H1 (cell line): ENCODE results near the gene PDIA5. TPM values are rescaled to one million over a fixed set of nuclear protein-coding genes. Genes with fewer than 3 reads are reported as not detected.

ENCODE experiments used
- CTCF ChIA-PET: fragments of 300-600 bp; sonication (Branson Sonifier 250); formaldehyde crosslinking; loops from one replicate; lab custom pipeline; 2021; ENCODE audit not compliant: partially characterized antibody; lab: Charles Lee
- POLR2A ChIA-PET: fragments of 300-600 bp; sonication (Branson Sonifier 250); formaldehyde crosslinking; loops from one replicate; lab custom pipeline; 2021; ENCODE audit warnings: inconsistent platforms; ENCODE audit not compliant: partially characterized antibody; lab: Charles Lee
- DNase-seq, 2 experiments: peaks; one replicate each; pipeline versions ENCODE4 v3.0.0 to v3.0.0-alpha.2; 2010 to 2022; ENCODE audit warnings: low spot score in 2 of 2, low read depth in 1 of 2, mixed read lengths in 1 of 2
- FAIRE-seq: peaks from 2 replicates; lab custom pipeline; 2011; peaks lifted over from hg19 to GRCh38; lab: Jason Lieb, UNC
- H2AFZ ChIP-seq: 2 replicates; pipeline ENCODE4 v1.8.1; 2012; ENCODE audit warnings: low read length, inconsistent platforms
- H2AK5ac ChIP-seq: 2 replicates; pipeline ENCODE4 v1.6.1; 2013; ENCODE audit warnings: low read depth, low read length
- H2BK120ac ChIP-seq: replicated peaks from 2 replicates; pipeline ENCODE3; 2013; ENCODE audit warnings: low read depth, low read length, inconsistent platforms
- H2BK12ac ChIP-seq: 2 replicates; pipeline ENCODE4 v1.6.1; 2013; ENCODE audit warnings: low read depth, low read length
- H2BK15ac ChIP-seq: 2 replicates; pipeline ENCODE4 v1.6.1; 2013; ENCODE audit warnings: low read length
- H2BK20ac ChIP-seq: 2 replicates; pipeline ENCODE4 v1.6.1; 2013; ENCODE audit warnings: low read length
- H2BK5ac ChIP-seq: 2 replicates; pipeline ENCODE4 v1.6.1; 2013; ENCODE audit warnings: low read depth, low read length
- H3K14ac ChIP-seq: 2 replicates; pipeline ENCODE4 v1.6.1; 2013; ENCODE audit warnings: inconsistent platforms; ENCODE audit not compliant: insufficient read length
- H3K18ac ChIP-seq: 2 replicates; pipeline ENCODE4 v1.6.1; 2013; ENCODE audit warnings: low read length; ENCODE audit errors: extremely low read depth
- H3K23ac ChIP-seq: 2 replicates; pipeline ENCODE4 v1.6.1; 2013; ENCODE audit warnings: inconsistent platforms; ENCODE audit not compliant: insufficient read length
- H3K23me2 ChIP-seq: 2 replicates; pipeline ENCODE4 v1.6.1; 2013; ENCODE audit warnings: low read depth, low read length
- H3K27ac ChIP-seq: 2 replicates; pipeline ENCODE4 v1.6.1; 2011; ENCODE audit warnings: low read depth, low read length, inconsistent platforms
- H3K27me3 ChIP-seq, 4 experiments: replicated peaks in 1 of 4; 1 replicate in 1 of 4; 2 replicates in 3 of 4; pipeline versions ENCODE4 v1.6.1 to v1.8.1; 2011 to 2013; ENCODE audit warnings: low read length in 3 of 4, mild to moderate bottlenecking in 3 of 4, inconsistent platforms in 2 of 4, mixed read lengths in 2 of 4, moderate library complexity in 1 of 4; ENCODE audit not compliant: control insufficient read depth in 3 of 4, insufficient read depth in 3 of 4; ENCODE audit errors: extremely low read depth in 1 of 4
- H3K36me3 ChIP-seq, 4 experiments: 2 replicates each; pipeline versions ENCODE4 v1.6.1 to v1.8.1; 2011 to 2013; ENCODE audit warnings: mild to moderate bottlenecking in 4 of 4, low read length in 3 of 4, moderate library complexity in 2 of 4, control low read depth in 1 of 4, inconsistent platforms in 1 of 4; ENCODE audit not compliant: insufficient read depth in 4 of 4, control insufficient read depth in 2 of 4
- H3K4ac ChIP-seq: replicated peaks from 2 replicates; pipeline ENCODE3; 2013; ENCODE audit warnings: low read length, low read depth, mixed read lengths, inconsistent platforms; ENCODE audit not compliant: insufficient read length
- H3K4me1 ChIP-seq, 4 experiments: replicated peaks in 1 of 4; 1 replicate in 1 of 4; 2 replicates in 3 of 4; pipeline versions ENCODE4 v1.6.1 to v1.8.1; 2011 to 2013; ENCODE audit warnings: low read length in 3 of 4, inconsistent platforms in 2 of 4, mixed read lengths in 1 of 4; ENCODE audit not compliant: insufficient read depth in 4 of 4, control insufficient read depth in 3 of 4
- H3K4me2 ChIP-seq, 2 experiments: 2 replicates each; pipeline versions ENCODE4 v1.6.1 to v1.8.1; 2011 to 2013; ENCODE audit warnings: low read depth in 2 of 2, low read length in 2 of 2, control low read depth in 1 of 2, inconsistent platforms in 1 of 2, mild to moderate bottlenecking in 1 of 2; ENCODE audit not compliant: insufficient read depth in 1 of 2
- H3K4me3 ChIP-seq, 4 experiments: fragments of 200-600, 300-600 bp in 1 of 4; sonication (generic), shearing (Covaris generic), sonication (Bioruptor Twin) in 1 of 4; 2 replicates each; pipeline versions ENCODE4 v1.5.1 to v1.8.1; 2011 to 2016; ENCODE audit warnings: low read length in 4 of 4, low read depth in 3 of 4, control low read depth in 2 of 4, inconsistent platforms in 2 of 4, mild to moderate bottlenecking in 2 of 4, mixed read lengths in 1 of 4, moderate library complexity in 1 of 4; ENCODE audit not compliant: insufficient read depth in 2 of 4; ENCODE audit errors: extremely low read depth in 1 of 4
- H3K56ac ChIP-seq: replicated peaks from 2 replicates; pipeline ENCODE3; 2013; ENCODE audit warnings: low read depth, mild to moderate bottlenecking, mixed read lengths, low read length, inconsistent platforms; ENCODE audit not compliant: insufficient read length
- H3K79me1 ChIP-seq: 2 replicates; pipeline ENCODE4 v1.6.1; 2013; ENCODE audit warnings: low read depth, low read length, control low read depth
- H3K79me2 ChIP-seq, 2 experiments: 2 replicates each; pipeline versions ENCODE4 v1.6.1 to v1.8.1; 2012 to 2013; ENCODE audit warnings: low read length in 2 of 2, mild to moderate bottlenecking in 2 of 2, inconsistent platforms in 1 of 2; ENCODE audit not compliant: insufficient read depth in 2 of 2, control insufficient read depth in 1 of 2
- H3K9ac ChIP-seq, 4 experiments: replicated peaks in 1 of 4; 1 replicate in 1 of 4; 2 replicates in 3 of 4; pipeline versions ENCODE4 v1.6.1 to v1.8.1; 2011 to 2013; ENCODE audit warnings: low read depth in 3 of 4, low read length in 3 of 4, control low read depth in 2 of 4, mild to moderate bottlenecking in 2 of 4, moderate library complexity in 2 of 4, inconsistent platforms in 1 of 4; ENCODE audit errors: extremely low read depth in 1 of 4
- H3K9me3 ChIP-seq, 2 experiments: 2 replicates each; pipeline versions ENCODE4 v1.6.1 to v1.8.1; 2012 to 2013; ENCODE audit warnings: mild to moderate bottlenecking in 2 of 2, moderate library complexity in 2 of 2, control low read depth in 1 of 2, inconsistent platforms in 1 of 2, low read depth in 1 of 2, low read length in 1 of 2, mixed read lengths in 1 of 2; ENCODE audit not compliant: insufficient read depth in 2 of 2
- H4K20me1 ChIP-seq, 2 experiments: replicated peaks in 1 of 2; 2 replicates each; pipeline versions ENCODE3 to v1.8.1; 2011 to 2013; ENCODE audit warnings: inconsistent platforms in 2 of 2, low read length in 2 of 2, mild to moderate bottlenecking in 1 of 2; ENCODE audit not compliant: insufficient read depth in 2 of 2, control insufficient read depth in 1 of 2
- H4K5ac ChIP-seq: 2 replicates; pipeline ENCODE4 v1.6.1; 2013; ENCODE audit warnings: low read length, low read depth, mixed read lengths, inconsistent platforms; ENCODE audit not compliant: insufficient read length
- H4K8ac ChIP-seq: 2 replicates; pipeline ENCODE4 v1.8.0; 2013; ENCODE audit warnings: mild to moderate bottlenecking, moderate library complexity, low read length, inconsistent platforms; ENCODE audit not compliant: insufficient read depth; ENCODE audit errors: extremely low read depth
- H4K91ac ChIP-seq: replicated peaks from 2 replicates; pipeline ENCODE3; 2013; ENCODE audit warnings: low read length, mixed read lengths, inconsistent platforms; ENCODE audit not compliant: insufficient read length
- BCL11A ChIP-seq, 2 experiments: IDR thresholded peaks; one replicate each; pipeline ENCODE4 v1.6.1; 2011; ENCODE audit warnings: low read depth in 2 of 2, low read length in 2 of 2, mild to moderate bottlenecking in 2 of 2
- BRCA1 ChIP-seq: IDR thresholded peaks from 2 replicates; pipeline ENCODE4 v1.6.1; 2012; ENCODE audit warnings: low read depth, low read length, improper control_type of control experiment
- KDM1A ChIP-seq: fragments of 200-600, 300-600 bp; sonication (generic); IDR thresholded peaks from 2 replicates; pipeline ENCODE4 v1.7.1; 2016; ENCODE audit warnings: mild to moderate bottlenecking, low read length, borderline replicate concordance
- RBBP5 ChIP-seq: IDR thresholded peaks from 2 replicates; pipeline ENCODE4 v1.7.1; 2012; ENCODE audit warnings: low read depth, mild to moderate bottlenecking, inconsistent platforms, low read length, moderate library complexity, borderline replicate concordance
- WGBS, 2 experiments: shearing (Covaris generic) in 1 of 2; methylation state at CpG; one replicate each; pipeline versions ENCODE4 v1.1.6 to v1.1.7; 2013 to 2015; ENCODE audit warnings: low lambda C conversion rate in 2 of 2, mixed read lengths in 2 of 2, inconsistent platforms in 1 of 2, low coverage in 1 of 2, missing lambda C conversion rate in 1 of 2; ENCODE audit not compliant: insufficient replicate concordance in 2 of 2, insufficient coverage in 1 of 2, insufficient read length in 1 of 2; ENCODE audit errors: extremely low coverage in 1 of 2, missing lambda C conversion rate in 1 of 2; 5-methylcytosine and 5-hydroxymethylcytosine counted together
- polyA plus RNA-seq, 7 experiments: library from polyadenylated mRNA; depleted of rRNA in 3 of 7; stranded (reverse) in 5 of 7; unstranded in 2 of 7; fragments of >200 nt in 5 of 7; fragments of 200-250 nt in 2 of 7; gene quantifications; 1 replicate in 5 of 7; 2 replicates in 1 of 7; 4 replicates in 1 of 7; pipeline versions ENCODE4 v1.2.1 to v1.2.3, GENCODE V29; 2011 to 2013; ENCODE audit warnings: missing spikeins in 2 of 7, mixed read lengths in 2 of 7
- total RNA-seq: library from RNA; stranded (reverse); fragmentation: NEBNext Ultra II Directional; extraction: Animal tissue kit (Norgen Biotek cat#: 25700); gene quantifications from 2 replicates; pipeline ENCODE4 v1.2.1, GENCODE V29; 2021

The PDIA5 gene
- total and polyA plus RNA-seq, 2 of the 8 experiments (the other 6 are each of a cell fraction or from before 2014, with no cell fraction given): 18.2 to 32.8 TPM

GRCh38 chr3:123032057-123032456, 34.8 kb upstream of the PDIA5 start:
- H3K4me3 ChIP-seq: no peak overlapping the region
- no peak overlapping the region for H4K8ac ChIP-seq
- no peak overlapping the region for H3K27ac ChIP-seq
- no peak overlapping the region for H3K4me2 ChIP-seq
- CTCF ChIA-PET: interaction anchor here (0.6 to 9.4 kb wide), 17 partner anchors 12 to 277 kb away, joined by 3 to 151 read pairs (median 3); no protein-coding TSS in a partner anchor
- WGBS, 2 experiments: 87% methylated on average over 3 of the region's 3 CpGs; no CpG with 5 or more reads in 1 of the 2 experiments
- H2BK120ac ChIP-seq: no peak overlapping the region
- no peaks in the 10 kb centered on the region for H3K9me3 ChIP-seq
- H3K23ac ChIP-seq: no peak overlapping the region
- H3K9ac ChIP-seq: no peak overlapping the region
- no peak overlapping the region for H3K4ac ChIP-seq
- no peak overlapping the region for H3K14ac ChIP-seq
- no peak overlapping the region for H2BK15ac ChIP-seq
- no peak for FAIRE-seq
- H4K91ac ChIP-seq: no peak overlapping the region
- peaks cover 0 to 4% (median 1%) of the 10 kb centered on the region in 4 experiments; a peak in 6 of 7 replicates for H3K4me1 ChIP-seq
- peaks cover 8% of the 10 kb centered on the region for H3K23me2 ChIP-seq
- H3K27me3 ChIP-seq: peaks cover 0 to 10% (median 4%) of the 10 kb centered on the region in 4 experiments; a peak in 4 of 7 replicates
- DNase-seq: no peak
- no peaks in the 10 kb centered on the region for H3K79me1 ChIP-seq
- no peaks in the 10 kb centered on the region for H3K79me2 ChIP-seq
- POLR2A ChIA-PET: interaction anchor here (0.6 kb wide), 1 partner anchor 124 kb away, joined by 3 read pairs; no protein-coding TSS in a partner anchor
- no peak overlapping the region for H3K56ac ChIP-seq
- H4K20me1 ChIP-seq: no peaks in the 10 kb centered on the region
- no peaks in the 10 kb centered on the region for H3K36me3 ChIP-seq
- H3K18ac ChIP-seq: no peak overlapping the region
- no peak overlapping the region for H2BK12ac ChIP-seq
- no peak overlapping the region for H2BK20ac ChIP-seq
- H2BK5ac ChIP-seq: no peak overlapping the region
- H2AFZ ChIP-seq: no peak overlapping the region
- no peak overlapping the region for H2AK5ac ChIP-seq
- no peak overlapping the region for H4K5ac ChIP-seq
- TF ChIP-seq BRCA1 (no peak), BCL11A (IDR thresholded peaks at IDR 0.05; ENCODE audit: low read depth in 2 of 2, low read length in 2 of 2) (no peak), RBBP5 (no peak), KDM1A (no peak)
